ENCODE data around the gene PRKAB1. TPM values are rescaled to one million over a fixed set of nuclear protein-coding genes. Genes with fewer than 3 reads are reported as not detected.
A peak's percentile ranks its signal among the peaks of the same experiment; 100 is the strongest.

The PRKAB1 gene
- total RNA-seq, 1 donor: 24.2 TPM

DNA sequence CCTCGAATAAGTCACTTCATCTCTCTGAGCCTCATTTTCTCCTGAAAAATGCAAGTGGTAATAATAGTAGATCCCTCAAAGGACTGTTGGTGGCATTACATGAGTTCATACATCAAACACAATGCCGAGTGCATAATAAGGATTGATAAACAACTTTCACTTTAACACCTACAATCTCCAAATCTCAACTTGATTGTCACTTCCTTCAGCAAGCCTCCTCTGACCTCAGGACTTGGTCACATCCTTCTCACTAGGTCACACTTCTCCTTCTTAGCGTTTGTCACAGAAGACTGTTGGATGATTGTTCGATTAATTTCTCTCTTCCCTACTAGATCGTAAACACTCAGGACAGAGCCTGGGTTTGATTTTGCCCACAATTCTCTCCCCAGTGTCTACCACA lies 7.9 kb upstream of the PRKAB1 start:
- DNase-seq (ENCODE audit: low read depth in 2 of 3, low spot score in 2 of 3): peak in 1 of 3 donors; percentile 42

DNA sequence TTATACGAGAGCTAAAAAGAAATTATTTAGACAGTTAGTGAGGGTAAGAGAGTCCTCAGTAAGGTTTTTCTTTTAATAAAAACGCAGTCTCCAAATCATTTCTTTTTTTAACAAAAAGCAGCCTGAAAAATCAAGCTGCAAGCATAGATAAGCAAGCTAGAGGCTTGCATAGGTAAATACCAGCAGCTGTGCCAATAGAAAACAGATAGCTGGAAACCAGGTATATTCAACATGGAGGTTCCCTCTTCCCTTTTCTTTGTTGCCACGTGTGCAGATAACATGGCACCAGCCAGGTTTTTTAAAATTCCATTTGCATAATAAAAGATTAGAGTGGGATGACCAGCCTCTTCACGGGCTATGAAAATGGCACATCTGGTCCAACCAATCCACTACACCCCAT lies 6.1 kb upstream of the PRKAB1 start:
- DNase-seq (ENCODE audit: low read depth in 2 of 3, low spot score in 2 of 3): no peak

DNA sequence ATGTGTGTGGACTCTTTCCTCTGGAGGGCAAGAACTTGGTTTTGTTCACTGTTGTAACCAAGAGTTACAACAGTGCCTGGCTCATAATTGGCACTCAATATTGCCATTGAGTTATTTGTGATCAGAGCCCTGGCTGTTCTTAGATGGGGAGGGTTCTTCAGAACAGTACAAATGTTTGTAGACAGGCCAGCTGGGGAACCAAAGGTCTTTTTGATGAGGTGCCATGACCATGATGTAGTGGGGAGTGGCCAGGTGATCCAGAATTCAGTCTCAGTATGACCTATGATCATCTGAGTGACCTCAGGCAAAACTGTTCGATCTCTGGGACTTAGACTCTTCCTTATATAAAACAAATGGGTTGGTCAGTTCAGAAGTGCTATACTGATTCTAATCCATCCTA lies 3.3 kb upstream of the PRKAB1 start:
- no peak for DNase-seq (ENCODE audit: low read depth in 2 of 3, low spot score in 2 of 3)

DNA sequence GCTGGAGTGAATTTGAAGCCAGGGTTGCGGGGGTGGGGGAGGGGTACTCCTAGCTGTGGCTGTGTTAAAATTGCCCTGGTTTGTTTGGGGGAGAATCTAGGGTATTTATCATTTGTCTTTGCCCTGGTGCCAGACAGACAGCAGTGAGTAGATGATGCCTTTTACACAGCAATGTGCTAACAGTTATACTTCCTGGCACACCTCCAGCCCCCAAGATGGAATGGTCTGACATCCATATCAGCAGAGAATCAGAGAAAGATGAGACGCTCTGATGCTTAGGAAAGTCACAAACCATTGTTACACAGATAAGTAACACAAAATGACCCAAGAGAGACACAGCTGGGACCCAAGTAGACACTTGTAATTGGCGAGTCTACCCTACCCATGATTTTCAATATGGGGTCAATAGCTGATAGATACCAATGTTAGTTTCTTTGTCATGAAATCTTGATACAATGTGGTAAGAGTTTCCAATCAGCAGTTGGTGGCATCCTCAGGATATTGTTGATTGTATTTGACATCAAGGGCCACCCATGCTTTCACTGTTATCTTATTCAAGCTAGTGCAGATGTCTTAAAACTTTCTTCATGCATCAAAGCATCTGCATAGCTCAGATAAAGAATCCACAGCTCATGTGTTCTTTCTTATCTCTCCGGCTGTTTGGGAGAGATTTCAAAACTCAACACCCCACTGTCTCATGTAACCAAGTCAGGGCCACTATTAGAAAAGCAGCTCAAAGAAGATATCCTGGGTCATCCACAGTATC lies 2.6 kb upstream of the PRKAB1 start:
- DNase-seq (ENCODE audit: low read depth in 2 of 3, low spot score in 2 of 3): peak in 2 of 3 donors; percentile 58 to 77

DNA sequence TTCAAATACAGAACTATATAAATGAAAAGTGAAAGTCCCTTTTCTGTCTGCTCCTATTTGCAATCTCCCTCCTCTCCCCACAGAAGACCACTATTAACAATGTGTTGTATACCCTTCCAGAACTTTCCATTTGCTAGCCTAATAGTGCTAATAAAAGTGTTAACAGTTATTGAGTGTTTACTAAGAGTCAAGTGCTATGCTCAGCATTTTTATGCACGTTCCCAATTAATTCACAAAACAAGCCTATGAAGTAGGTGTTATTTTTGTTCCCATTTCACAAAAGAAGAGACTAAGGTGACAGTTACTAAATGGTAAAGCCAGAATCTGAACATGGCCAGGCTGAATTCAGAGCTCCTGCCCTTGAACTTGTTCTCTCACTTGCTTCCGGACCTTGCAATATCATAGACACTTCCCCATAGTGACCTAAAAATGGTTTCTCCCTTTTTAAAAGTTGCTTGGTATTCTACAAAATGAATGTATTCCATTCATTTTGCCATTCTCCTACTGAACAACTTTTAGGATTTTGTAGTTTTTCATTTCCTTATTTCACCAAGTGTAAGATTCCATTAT lies 1.6 kb upstream of the PRKAB1 start:
- peak in 2 of 3 donors; percentile 12 to 36 for DNase-seq (ENCODE audit: low read depth in 2 of 3, low spot score in 2 of 3)

DNA sequence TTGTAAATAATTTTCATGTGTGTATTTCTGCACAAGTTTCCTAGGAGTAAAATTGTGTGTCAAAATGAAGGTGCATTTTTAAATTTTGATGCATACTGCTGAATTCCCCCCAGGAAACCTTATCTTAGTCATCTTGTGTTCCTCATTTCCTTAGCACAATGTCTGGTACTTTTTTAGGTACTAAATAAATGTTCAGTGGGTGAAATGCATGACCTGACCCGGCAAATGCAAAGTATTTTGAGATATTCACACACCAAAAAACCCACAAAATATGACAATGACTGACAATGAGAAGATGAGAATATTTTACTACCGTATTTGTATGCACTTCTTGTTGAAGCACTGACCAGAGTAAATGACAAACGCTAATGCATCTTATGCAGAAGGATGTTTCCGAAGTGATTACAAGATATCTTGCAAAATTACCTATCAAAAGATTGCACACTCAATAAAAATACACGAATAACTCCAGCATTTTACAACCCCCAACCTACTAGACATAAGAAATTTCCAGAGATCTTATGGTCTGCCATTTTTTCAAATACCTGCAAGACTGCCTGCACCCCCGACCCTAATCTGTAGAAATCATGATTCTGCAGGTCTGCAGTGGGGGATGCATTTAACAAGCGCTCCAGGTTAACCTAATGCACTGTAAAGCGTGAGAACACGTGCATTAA lies 895 bp upstream of the PRKAB1 start:
- DNase-seq (ENCODE audit: low read depth in 2 of 3, low spot score in 2 of 3): peak in 1 of 3 donors; percentile 19

DNA sequence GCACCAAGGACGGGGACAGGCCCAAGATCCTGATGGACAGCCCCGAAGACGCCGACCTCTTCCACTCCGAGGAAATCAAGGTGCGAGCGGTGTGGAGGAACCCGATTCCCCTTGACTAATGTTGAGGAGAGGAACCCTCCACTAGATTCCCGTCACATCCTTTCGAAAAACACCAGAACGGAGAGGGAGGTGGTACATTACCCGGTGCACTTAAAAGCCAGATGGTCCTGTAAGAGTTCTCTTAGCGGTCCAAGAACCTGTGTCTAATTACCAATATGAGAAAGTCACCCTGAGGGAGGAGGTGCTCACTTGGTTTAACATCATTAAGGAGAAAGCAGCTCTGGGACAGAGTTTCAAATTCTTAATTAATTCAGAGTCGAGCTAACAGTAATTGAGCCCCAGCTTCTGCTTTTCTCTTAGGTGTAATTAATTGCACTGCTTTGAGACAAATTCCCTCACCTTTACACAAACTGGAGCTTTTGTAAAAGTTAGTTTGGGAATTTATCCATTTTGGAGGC lies 450 bp downstream of the PRKAB1 start:
- DNase-seq (ENCODE audit: low read depth in 2 of 3, low spot score in 2 of 3): peak in 1 of 3 donors; percentile 32

DNA sequence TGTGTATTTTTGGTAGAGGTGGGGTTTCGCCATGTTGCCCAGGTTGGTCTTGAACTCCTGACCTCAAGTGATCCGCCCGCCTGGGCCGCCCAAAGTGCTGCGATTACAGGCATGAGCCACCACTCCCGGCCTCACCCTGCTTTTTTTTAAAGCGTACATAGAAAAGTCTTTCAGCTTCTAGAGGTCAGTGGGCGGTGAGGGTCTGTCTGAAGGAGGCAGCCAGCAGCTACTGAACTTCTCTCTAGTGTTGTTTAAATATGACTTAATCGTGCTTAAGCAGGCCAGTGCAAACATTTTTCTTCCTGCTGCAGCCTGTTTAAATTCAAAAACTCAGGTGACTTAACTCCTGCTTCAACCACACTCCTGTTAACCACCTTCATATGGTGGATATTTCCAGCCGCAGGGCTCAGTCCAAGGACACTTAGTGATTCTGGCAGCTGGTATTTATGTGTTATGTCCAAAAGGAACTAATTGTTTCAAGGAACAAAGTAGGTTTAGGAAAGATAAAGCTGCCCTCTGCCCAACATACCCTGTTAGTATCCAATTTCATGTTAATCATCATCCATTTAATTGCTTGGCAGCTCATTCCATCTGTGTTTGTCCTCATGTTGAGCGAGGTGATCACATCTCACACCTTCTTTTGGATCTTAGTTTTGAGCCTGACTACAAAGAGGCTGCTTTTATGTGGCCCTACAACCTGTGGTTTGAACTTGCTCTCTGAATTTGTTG lies 2.0 kb downstream of the PRKAB1 start:
- DNase-seq (ENCODE audit: low read depth in 2 of 3, low spot score in 2 of 3): no peak

DNA sequence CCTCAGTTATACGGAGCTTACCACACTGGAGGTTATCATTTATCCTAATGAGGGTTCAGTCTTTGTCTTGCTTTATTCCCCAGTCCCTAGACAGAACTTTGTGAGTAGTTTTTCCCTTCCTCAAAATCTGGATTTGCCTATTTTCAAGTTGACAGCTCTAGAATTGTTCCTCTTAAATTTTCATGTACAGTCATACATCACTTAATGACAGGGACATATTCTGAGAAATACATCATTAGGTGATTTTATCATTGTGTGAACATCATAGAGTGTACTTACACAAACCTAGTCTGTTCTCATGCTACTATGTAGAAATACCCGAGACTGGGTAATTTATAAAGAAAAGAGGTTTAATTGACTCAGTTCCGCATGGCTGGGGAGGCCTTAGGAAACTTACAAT lies 3.1 kb downstream of the PRKAB1 start:
- DNase-seq (ENCODE audit: low read depth in 2 of 3, low spot score in 2 of 3): no peak

DNA sequence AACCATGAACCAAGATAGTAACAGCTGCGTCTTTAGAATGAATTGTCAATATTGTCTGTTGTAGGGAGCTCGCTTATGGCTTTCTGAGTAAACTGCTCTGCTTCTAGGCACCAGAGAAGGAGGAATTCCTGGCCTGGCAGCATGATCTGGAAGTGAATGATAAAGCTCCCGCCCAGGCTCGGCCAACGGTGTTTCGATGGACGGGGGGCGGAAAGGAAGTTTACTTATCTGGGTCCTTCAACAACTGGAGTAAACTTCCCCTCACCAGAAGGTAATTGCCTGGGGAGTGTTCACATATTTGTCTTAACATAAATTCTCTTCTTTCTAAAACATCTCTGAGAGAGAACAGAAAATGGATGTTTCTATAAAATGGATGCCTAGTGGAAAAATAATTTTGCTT lies 4.3 kb downstream of the PRKAB1 start:
- DNase-seq (ENCODE audit: low read depth in 2 of 3, low spot score in 2 of 3): no peak

DNA sequence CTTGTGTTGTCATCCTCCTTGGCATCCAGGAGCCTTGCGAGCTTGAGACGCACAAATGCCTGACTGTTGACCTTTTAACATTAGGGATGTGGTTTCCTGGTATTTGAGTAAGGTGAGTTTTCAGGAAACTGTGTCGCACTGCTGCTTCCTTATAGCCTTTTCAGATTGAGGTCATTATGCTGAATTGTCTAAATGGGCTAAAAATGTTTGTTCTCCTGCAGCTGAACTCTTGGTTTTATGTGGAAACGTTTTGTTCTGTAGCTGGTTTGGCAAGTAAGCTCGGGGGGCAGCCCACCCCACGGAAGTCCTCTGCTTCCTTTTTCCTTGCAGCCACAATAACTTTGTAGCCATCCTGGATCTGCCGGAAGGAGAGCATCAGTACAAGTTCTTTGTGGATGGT lies 5.7 kb downstream of the PRKAB1 start:
- peak in 2 of 3 donors; percentile 32 to 41 for DNase-seq (ENCODE audit: low read depth in 2 of 3, low spot score in 2 of 3)

DNA sequence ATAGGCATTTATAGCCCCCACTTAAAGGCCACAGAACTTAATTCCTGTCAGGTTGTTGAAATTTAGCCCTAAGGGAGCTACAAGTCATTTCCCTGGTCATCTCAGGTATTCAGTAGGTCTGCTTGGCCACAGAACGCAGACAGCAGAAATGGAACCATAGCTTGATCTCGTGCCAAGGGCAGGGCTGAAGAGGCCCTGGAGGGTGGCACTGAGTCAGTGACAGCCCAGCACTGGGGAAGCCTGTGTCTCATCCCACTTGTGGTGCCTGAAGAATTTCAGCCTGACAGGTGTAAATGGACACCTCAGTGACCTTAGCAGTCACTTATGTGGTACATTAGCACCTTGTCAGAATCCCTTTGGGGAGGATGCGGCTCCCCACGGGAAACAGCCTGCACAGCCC lies 6.6 kb downstream of the PRKAB1 start:
- no peak for DNase-seq (ENCODE audit: low read depth in 2 of 3, low spot score in 2 of 3)

DNA sequence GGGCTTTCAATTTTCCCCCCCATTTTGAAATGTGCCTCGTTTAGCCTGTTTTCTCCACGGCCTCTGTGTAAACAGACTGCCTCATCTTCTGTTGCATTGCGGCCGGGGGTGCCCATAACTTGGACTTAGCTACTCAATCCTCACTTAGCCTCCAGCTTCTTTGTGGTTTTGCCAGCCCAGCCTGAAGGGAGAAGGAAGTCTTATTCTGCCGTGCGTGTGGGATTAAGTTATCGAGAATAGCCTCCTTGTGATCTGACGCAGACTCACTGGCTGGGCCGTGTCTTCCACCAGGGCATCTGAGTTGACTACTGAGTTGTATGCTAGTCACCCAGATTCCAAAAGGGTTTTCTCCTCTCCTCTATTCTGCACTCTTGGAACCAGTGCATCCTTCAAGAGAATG lies 8.1 kb downstream of the PRKAB1 start:
- DNase-seq (ENCODE audit: low read depth in 2 of 3, low spot score in 2 of 3): no peak

DNA sequence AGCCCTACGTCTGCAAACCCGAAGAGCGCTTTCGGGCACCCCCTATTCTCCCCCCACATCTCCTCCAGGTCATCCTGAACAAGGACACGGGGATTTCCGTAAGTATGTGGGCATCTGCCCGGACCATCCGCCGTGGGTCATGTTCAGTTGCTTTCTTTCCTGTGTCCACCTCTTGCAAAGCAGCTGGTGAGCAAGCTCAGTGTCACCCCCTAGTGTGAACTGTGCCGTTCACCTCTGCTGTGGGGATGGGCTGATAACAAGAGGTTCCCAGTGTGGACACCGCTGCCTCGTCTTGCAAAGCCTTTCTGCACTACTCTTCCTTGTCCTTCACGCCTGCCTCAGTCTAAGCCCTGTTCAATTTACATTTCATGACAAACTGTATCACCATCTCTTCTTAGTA lies 8.6 kb downstream of the PRKAB1 start:
- DNase-seq (ENCODE audit: low read depth in 2 of 3, low spot score in 2 of 3): no peak

DNA sequence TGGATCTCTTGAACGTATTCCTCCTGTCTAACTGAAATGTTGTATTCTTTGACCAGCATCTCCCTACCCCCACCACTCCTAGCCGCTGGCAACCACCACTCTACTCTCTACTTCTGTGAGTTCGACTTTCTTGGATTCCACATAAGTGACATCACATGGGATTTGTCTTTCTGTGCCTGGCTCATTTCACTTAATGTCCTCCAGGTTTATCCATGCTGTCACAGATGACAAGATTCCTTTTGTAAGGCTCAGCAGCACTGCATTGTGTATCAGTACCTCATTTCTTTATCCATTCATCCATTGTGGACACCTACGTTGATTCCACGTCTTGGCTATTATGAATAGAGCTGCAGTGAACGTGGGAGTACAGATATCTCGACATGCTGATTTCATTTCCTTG lies 10.5 kb downstream of the PRKAB1 start:
- no peak for DNase-seq (ENCODE audit: low read depth in 2 of 3, low spot score in 2 of 3)

DNA sequence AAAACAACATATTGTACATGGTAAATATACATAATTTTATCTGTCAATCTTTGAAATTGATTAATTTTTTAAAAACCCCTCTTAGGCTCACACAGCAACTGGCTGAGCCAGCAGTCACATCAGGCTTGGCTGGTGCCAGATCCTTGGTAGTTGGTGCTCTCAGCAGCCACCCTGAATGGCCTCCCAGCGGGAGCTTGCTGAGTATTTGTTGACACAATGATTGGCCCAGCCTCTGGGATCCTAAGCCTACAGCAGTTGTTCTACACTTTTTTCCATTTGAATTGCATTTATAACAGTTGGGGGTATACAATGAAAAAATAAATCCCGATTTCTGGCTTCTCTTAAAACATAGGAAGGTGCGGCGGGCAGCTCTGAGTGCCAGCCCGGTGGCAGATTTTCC lies 11.1 kb downstream of the PRKAB1 start:
- no peak for DNase-seq (ENCODE audit: low read depth in 2 of 3, low spot score in 2 of 3)

DNA sequence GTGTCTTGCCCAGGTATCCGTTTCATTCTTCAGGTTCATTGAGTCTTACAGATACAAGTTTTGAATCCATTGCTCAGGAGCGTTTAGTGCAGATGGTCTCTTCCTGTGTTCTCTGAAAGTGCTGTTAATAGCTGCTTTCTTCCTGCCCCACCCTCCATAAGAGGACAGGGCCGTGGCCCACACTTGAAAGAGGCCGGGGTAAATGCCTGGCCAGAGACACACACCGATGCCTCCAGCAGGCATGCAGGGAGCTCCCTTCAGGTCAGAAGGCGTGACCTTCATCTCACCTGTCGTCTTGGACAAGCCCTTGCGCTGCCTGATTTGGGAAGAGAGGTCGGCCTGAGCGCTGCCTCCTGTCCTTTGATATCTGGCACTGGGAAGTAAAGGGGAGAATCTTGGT lies 11.6 kb downstream of the PRKAB1 start:
- DNase-seq (ENCODE audit: low read depth in 2 of 3, low spot score in 2 of 3): no peak

DNA sequence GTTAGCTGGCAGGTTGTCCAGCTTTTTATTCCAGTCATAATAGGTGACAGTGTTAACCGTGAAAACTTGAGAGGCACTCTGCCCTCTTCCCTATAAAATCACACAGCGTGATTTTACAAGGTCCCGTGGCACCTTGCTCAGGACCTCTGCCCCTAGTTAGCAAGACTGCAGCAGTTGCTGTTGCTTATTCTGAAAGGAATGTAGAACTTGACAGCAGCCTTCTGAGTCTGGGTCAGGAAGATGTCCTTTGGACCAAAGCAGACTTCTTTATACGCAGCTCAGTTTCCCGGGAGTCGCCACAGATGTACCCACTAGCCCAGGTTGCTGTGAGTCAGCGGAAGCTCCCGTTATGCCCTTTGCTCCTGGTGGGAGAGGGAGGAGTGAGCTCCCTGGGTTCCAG lies 13.2 kb downstream of the PRKAB1 start:
- no peak for DNase-seq (ENCODE audit: low read depth in 2 of 3, low spot score in 2 of 3)

DNA sequence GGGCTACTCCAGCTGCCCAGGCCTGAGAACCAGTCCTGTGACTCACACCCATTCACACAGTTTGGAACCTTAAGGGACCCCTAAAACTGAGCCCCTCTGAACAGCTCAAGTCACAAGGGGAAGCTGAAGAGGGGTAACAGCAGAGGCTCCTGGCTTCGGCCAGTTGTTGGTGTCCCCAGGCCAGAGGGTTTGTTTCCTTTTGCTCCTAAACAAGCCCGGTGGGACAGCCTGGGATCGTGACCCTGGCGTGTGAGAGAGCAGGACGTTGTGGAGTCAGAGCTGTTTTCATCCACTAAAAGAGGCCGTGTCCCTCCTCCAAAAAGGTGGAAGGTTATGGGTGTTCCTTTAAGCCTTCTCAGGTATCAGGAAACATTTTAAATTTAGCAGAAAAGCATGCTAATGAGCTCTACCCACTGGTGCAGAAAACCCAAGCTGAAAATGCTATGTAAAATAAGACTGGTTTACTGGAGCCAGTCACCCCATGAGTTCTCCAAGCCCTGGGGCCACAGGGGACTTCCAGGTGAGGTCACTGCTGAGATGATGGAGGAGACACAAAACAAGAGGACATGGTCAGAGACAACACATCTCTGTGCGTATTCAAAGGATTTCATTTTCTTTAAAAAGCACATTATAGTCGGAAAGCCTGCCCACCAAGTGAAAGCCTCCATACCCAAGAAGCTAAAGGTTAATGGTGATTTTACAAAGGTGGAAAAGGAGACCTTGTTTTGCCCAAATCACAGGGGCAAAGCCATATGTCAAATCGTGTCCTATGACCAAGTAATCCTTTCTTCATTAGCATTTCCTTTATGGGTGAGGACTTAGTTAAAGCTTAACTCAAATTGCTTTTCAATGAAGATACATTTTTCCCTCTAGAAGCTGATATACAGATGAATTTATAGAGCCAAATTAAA lies 14.1 kb downstream of the PRKAB1 start:
- DNase-seq (ENCODE audit: low read depth in 2 of 3, low spot score in 2 of 3): no peak

DNA sequence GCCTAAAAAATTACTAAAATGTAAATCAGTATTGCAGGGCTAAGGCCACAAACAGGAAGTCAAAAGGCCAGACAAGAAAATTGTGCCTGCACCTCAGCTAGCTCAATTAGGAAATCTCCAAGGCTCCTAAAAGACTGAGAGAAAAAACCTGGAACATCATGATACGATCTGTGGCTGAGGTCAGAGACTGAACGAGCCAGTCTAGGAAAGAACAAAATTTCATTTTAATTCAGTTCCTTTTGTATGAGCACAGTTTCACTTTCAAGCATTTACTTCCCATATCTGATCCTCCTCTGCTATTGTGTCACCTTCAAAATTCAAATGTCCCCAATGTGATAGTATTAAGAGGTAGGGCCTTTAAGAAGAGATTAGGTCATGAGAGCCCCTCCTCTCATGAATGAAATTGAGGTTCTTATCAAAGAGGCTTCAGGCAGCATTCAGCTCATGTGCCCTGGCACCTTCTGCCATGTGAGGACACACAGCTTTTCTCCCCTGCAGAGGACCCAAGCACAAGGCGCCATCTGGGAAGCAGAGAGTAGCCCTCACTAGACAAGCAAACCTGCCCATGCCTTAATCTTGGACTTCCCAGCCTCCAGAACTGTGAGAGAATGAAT lies 14.8 kb downstream of the PRKAB1 start:
- DNase-seq (ENCODE audit: low read depth in 2 of 3, low spot score in 2 of 3): peak in 1 of 3 donors; percentile 11
